Lower lobe of right lung (tissue), 2 donors: ENCODE results near the gene CTNNA3. TPM values are rescaled to one million over a fixed set of nuclear protein-coding genes. Genes with fewer than 3 reads are reported as not detected.
"Not testable (repeated sequence)": the region's sequence is repeated elsewhere in the genome, so short reads cannot be mapped to it uniquely, and the experiment has no call there.

Source experiments
- ATAC-seq, 2 donors: fragments of 200-7000 bp; cut with Tn5 transposase; one replicate each; pipeline ENCODE4 v1.9.1; 2020 to 2022; ENCODE audit warnings: mild to moderate bottlenecking in 2 of 2, moderate library complexity in 2 of 2
- DNase-seq: peaks from one replicate; pipeline ENCODE4 v3.0.0-alpha.2; 2020
- H3K27ac ChIP-seq: fragments of 200-600 bp; one replicate; pipeline ENCODE4 v1.8.0; 2022
- H3K27me3 ChIP-seq: fragments of 200-600 bp; one replicate; pipeline ENCODE4 v1.8.0; 2022; ENCODE audit warnings: low read depth
- H3K36me3 ChIP-seq: fragments of 200-600 bp; one replicate; pipeline ENCODE4 v1.8.0; 2022; ENCODE audit warnings: mild to moderate bottlenecking
- H3K4me1 ChIP-seq: fragments of 200-600 bp; one replicate; pipeline ENCODE4 v1.8.0; 2022
- H3K4me3 ChIP-seq: fragments of 200-600 bp; one replicate; pipeline ENCODE4 v1.8.0; 2022; ENCODE audit warnings: mild to moderate bottlenecking
- H3K9me3 ChIP-seq: fragments of 200-600 bp; one replicate; pipeline ENCODE4 v1.8.0; 2022
- intact Hi-C: fragments of 100-400 bp; cut with DNase I; formaldehyde crosslinking; loops from one replicate; pipeline ENCODE4 v1.11.0; 2022
- total RNA-seq: library from RNA; stranded (reverse); fragmentation: NEBNext Ultra II Directional; extraction: Animal tissue kit (Norgen Biotek cat#: 25700); gene quantifications from one replicate; pipeline ENCODE4 v1.2.1, GENCODE V29; 2021
- TF ChIP-seq, protein P1 (sequence below): fragments of 200-600 bp; IDR thresholded peaks from one replicate; pipeline ENCODE4 v1.8.0; 2022; ENCODE audit warnings: antibody characterized with exemption, mild to moderate bottlenecking
- donor health status: DM: no; HTN: yes; CAD: no; lungs with severe emphysema.

The CTNNA3 gene
- total RNA-seq, 1 donor from 2014 or later, result not detected

- ATAC-seq (no peak), DNase-seq (no peak)
- Histone ChIP-seq H3K4me3 (no peak overlapping the region), H3K36me3 (no peaks in the 10 kb centered on the region), H3K27ac (no peak overlapping the region), H3K9me3 (no peaks in the 10 kb centered on the region), H3K27me3 (no peaks in the 10 kb centered on the region), H3K4me1 (no peaks in the 10 kb centered on the region)
- TF ChIP-seq, protein P1, sequence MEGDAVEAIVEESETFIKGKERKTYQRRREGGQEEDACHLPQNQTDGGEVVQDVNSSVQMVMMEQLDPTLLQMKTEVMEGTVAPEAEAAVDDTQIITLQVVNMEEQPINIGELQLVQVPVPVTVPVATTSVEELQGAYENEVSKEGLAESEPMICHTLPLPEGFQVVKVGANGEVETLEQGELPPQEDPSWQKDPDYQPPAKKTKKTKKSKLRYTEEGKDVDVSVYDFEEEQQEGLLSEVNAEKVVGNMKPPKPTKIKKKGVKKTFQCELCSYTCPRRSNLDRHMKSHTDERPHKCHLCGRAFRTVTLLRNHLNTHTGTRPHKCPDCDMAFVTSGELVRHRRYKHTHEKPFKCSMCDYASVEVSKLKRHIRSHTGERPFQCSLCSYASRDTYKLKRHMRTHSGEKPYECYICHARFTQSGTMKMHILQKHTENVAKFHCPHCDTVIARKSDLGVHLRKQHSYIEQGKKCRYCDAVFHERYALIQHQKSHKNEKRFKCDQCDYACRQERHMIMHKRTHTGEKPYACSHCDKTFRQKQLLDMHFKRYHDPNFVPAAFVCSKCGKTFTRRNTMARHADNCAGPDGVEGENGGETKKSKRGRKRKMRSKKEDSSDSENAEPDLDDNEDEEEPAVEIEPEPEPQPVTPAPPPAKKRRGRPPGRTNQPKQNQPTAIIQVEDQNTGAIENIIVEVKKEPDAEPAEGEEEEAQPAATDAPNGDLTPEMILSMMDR, result no peak
- intact Hi-C loops, result no loop called here
Measured at GRCh38 chr10:67242528-67242927, 453.5 kb downstream of the CTNNA3 start.

- TF ChIP-seq, protein P1, result no peak
- Histone ChIP-seq H3K36me3 (no peaks in the 10 kb centered on the region), H3K9me3 (no peaks in the 10 kb centered on the region), H3K4me1 (no peaks in the 10 kb centered on the region), H3K27ac (no peak overlapping the region), H3K27me3 (no peaks in the 10 kb centered on the region), H3K4me3 (no peak overlapping the region)
- no peak for DNase-seq
- intact Hi-C loops, result no loop called here
- ATAC-seq, result no peak
Measured at GRCh38 chr10:67241451-67241850, 454.5 kb downstream of the CTNNA3 start.

DNA sequence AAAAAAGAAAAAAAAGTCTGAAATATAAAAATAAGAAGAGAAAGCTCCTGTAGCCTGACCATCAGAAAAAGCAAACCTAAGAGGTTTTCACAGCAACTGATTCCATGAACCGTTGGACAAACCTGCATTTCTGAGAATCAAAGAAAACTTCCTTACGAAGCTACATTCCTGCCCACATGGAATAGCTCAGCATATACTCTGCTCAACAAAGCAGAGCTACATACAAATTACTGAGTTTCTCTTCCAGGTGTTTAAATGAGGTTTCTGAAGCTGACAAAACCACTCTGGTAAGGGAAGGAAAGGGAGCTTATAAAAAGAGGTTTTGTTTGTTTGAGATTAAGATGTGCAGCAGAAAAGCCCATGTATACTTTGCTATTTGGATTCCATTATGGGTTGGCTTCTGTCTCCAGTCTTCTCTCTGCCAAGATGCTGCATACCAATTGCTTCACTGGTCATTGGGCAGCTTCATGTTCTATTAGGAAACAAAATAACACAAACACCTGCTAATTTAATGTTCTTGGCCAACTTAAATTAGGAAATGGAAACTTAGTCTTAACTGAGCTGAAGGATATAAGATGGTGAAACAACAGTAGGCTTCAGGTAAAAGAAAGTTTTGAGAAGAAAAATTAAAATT lies 456.0 kb downstream of the CTNNA3 start:
- intact Hi-C loops, result no loop called here
- no peaks in the 10 kb centered on the region for H3K9me3 ChIP-seq
- DNase-seq, result no peak

DNA sequence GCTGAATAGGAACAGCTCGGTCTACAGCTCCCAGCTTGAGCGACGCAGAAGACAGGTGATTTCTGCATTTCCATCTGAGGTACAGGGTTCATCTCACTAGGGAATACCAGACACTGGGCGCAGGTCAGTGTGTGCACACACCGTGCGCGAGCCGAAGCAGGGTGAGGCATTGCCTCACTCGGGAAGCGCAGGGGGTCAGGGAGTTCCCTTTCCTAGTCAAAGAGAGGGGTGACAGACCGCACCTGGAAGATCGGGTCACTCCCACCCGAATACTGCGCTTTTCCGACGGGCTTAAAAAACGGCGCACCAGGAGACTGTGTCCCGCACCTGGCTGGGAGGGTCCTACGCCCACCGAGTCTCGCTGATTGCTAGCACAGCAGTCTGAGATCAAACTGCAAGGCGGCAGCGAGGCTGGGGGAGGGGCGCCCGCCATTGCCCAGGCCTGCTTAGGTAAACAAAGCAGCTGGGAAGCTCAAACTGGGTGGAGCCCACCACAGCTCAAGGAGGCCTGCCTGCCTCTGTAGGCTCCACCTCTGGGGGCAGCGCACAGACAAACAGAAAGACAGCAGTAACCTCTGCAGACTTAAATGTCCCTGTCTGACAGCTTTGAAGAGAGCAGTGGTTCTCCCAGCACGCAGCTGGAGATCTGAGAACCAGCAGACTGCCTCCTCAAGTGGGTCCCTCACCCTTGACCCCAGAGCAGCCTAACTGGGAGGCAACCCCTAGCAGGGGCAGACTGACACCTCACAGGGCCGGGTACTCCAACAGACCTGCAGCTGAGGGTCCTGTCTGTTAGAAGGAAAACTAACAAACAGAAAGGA lies 465.1 kb downstream of the CTNNA3 start:
- ATAC-seq, H3K4me3 ChIP-seq, intact Hi-C loops: not testable (repeated sequence)

More for the DNA sequence above, 456.0 kb downstream of the CTNNA3 start:
- no peak for ATAC-seq
- Histone ChIP-seq H3K27ac (no peak overlapping the region), H3K27me3 (no peaks in the 10 kb centered on the region), H3K4me3 (no peak overlapping the region), H3K36me3 (no peaks in the 10 kb centered on the region), H3K4me1 (no peaks in the 10 kb centered on the region)
- TF ChIP-seq, protein P1, result no peak

GRCh38 chr10:67225226-67225625 lies 470.8 kb downstream of the CTNNA3 start:
- no peaks in the 10 kb centered on the region for H3K9me3 ChIP-seq

More for the DNA sequence above, 465.1 kb downstream of the CTNNA3 start:
- H3K9me3 ChIP-seq, H3K4me1 ChIP-seq, H3K36me3 ChIP-seq, DNase-seq, H3K27ac ChIP-seq, H3K27me3 ChIP-seq: not testable (repeated sequence)

More at GRCh38 chr10:67225226-67225625, 470.8 kb downstream of the CTNNA3 start:
- TF ChIP-seq, protein P1, result no peak
- Histone ChIP-seq H3K27me3 (no peaks in the 10 kb centered on the region), H3K4me3 (no peak overlapping the region), H3K36me3 (no peaks in the 10 kb centered on the region), H3K4me1 (no peaks in the 10 kb centered on the region), H3K27ac (no peak overlapping the region)
- ATAC-seq (no peak), DNase-seq (no peak)
- intact Hi-C loops, result no loop called here
